K562 (cell line): ENCODE measurements around the gene KATNB1. TPM values are rescaled to one million over a fixed set of nuclear protein-coding genes. Genes with fewer than 3 reads are reported as not detected.

Source experiments
- ATAC-seq: fragments of 200-7000 bp; cut with Tn5 transposase; 3 replicates; pipeline ENCODE4 v1.9.1; 2020; ENCODE audit warnings: moderate library complexity
- BruUV-seq: library from RNA; stranded (reverse); fragments of 400-500 nt; replicated peaks from 2 replicates; lab custom pipeline; 2021; lab: Mats Ljungman, UMichigan
- CTCF ChIA-PET: fragments of 300-600 bp; formaldehyde crosslinking; extraction: SDS; loops from one replicate; lab custom pipeline; 2021; ENCODE audit warnings: low intra/inter-chr PET ratio; lab: Yijun Ruan, JAX
- POLR2A ChIA-PET: fragments of 300-600, 350-650 bp; sonication (Branson Sonifier 250); formaldehyde crosslinking; extraction: SDS; loops from one replicate; lab custom pipeline; 2021; ENCODE audit warnings: antibody characterized with exemption, inconsistent platforms; lab: Yijun Ruan, JAX
- DNase-seq, 4 experiments: peaks; one replicate each; pipeline versions ENCODE4 v3.0.0 to v3.0.0-alpha.2; 2011 to 2018; ENCODE audit warnings: low spot score in 3 of 4, mixed read lengths in 3 of 4; ENCODE audit errors: extremely low read depth in 1 of 4
- FAIRE-seq: peaks from 2 replicates; lab custom pipeline; 2011; peaks lifted over from hg19 to GRCh38; lab: Jason Lieb, UNC
- H2AFZ ChIP-seq: 2 replicates; pipeline ENCODE4 v1.6.0; 2011; ENCODE audit warnings: low read depth, low read length, control low read depth, inconsistent platforms
- H3K27ac ChIP-seq: fragments of 200-600 bp; 3 replicates; pipeline ENCODE4 v1.8.0; 2011; ENCODE audit warnings: low read depth, mild to moderate bottlenecking, control low read depth, inconsistent platforms, low read length, moderate library complexity, mixed read lengths; ENCODE audit errors: extremely low read depth
- H3K27me3 ChIP-seq, 2 experiments: fragments of 300-600 bp in 1 of 2; 2 replicates in 1 of 2; 3 replicates in 1 of 2; pipeline versions ENCODE4 v1.6.0 to v1.8.0; 2011; ENCODE audit warnings: inconsistent platforms in 2 of 2, low read length in 2 of 2, mild to moderate bottlenecking in 1 of 2, mixed read lengths in 1 of 2, moderate library complexity in 1 of 2; ENCODE audit not compliant: control insufficient read depth in 2 of 2, insufficient read depth in 2 of 2
- H3K36me3 ChIP-seq: fragments of 300-600 bp; 3 replicates; pipeline ENCODE4 v1.8.0; 2011; ENCODE audit warnings: mild to moderate bottlenecking, low read length, inconsistent platforms; ENCODE audit not compliant: control insufficient read depth, insufficient read depth
- H3K4me1 ChIP-seq, 2 experiments: fragments of 200-600 bp in 1 of 2; replicated peaks in 1 of 2; 2 replicates in 1 of 2; 3 replicates in 1 of 2; pipeline versions ENCODE4 v1.5.1 to v1.8.0; 2011; ENCODE audit warnings: inconsistent platforms in 2 of 2, low read length in 2 of 2, mild to moderate bottlenecking in 1 of 2, mixed read lengths in 1 of 2, moderate library complexity in 1 of 2; ENCODE audit not compliant: control insufficient read depth in 2 of 2, insufficient read depth in 2 of 2
- H3K4me2 ChIP-seq: 2 replicates; pipeline ENCODE4 v1.6.1; 2011; ENCODE audit warnings: low read length, control low read depth, inconsistent platforms, mixed read lengths; ENCODE audit not compliant: insufficient read depth
- H3K4me3 ChIP-seq: fragments of 200-600 bp; sonication (generic), shearing (Covaris generic); 2 replicates; pipeline ENCODE4 v1.5.1; 2016; ENCODE audit warnings: control low read depth, inconsistent platforms
- H3K79me2 ChIP-seq: fragments of 200-600 bp; 3 replicates; pipeline ENCODE4 v1.8.0; 2011; ENCODE audit warnings: low read length, inconsistent platforms; ENCODE audit not compliant: control insufficient read depth, insufficient read depth
- H3K9ac ChIP-seq, 2 experiments: 2 replicates each; pipeline versions ENCODE4 v1.6.0 to v1.6.1; 2011; ENCODE audit warnings: low read depth in 2 of 2, low read length in 2 of 2, control low read depth in 1 of 2, inconsistent platforms in 1 of 2, mild to moderate bottlenecking in 1 of 2, mixed read lengths in 1 of 2; ENCODE audit not compliant: insufficient read depth in 1 of 2
- H3K9me1 ChIP-seq: one replicate; pipeline ENCODE4 v1.6.0; 2011; ENCODE audit warnings: inconsistent platforms, mild to moderate bottlenecking, low read length, moderate library complexity; ENCODE audit not compliant: control insufficient read depth, insufficient read depth
- H3K9me3 ChIP-seq: replicated peaks from 2 replicates; pipeline ENCODE4 v1.5.1; 2011; ENCODE audit warnings: low read depth, low read length, inconsistent platforms; ENCODE audit not compliant: control insufficient read depth, insufficient read depth
- H4K20me1 ChIP-seq: replicated peaks from 2 replicates; pipeline ENCODE4 v1.6.1; 2011; ENCODE audit warnings: low read length, inconsistent platforms, mixed read lengths; ENCODE audit not compliant: control insufficient read depth, insufficient read depth
- BRCA1 ChIP-seq, 2 experiments: fragments of 450-650 bp in 1 of 2; sonication (generic) in 1 of 2; formaldehyde crosslinking in 1 of 2; IDR thresholded peaks; 2 replicates each; pipeline versions ENCODE4 v1.5.0 to v1.6.1; 2017 to 2020; ENCODE audit warnings: mild to moderate bottlenecking in 1 of 2, missing genetic modification reagents in 1 of 2
- CBFB ChIP-seq: sonication (generic); formaldehyde crosslinking; IDR thresholded peaks from 2 replicates; pipeline ENCODE4 v1.4.0; 2020; ENCODE audit warnings: mild to moderate bottlenecking, missing genetic modification reagents
- CC2D1A ChIP-seq: fragments of 450-650 bp; IDR thresholded peaks from 2 replicates; pipeline ENCODE4 v1.6.1; 2017; ENCODE audit warnings: mild to moderate bottlenecking
- SFPQ ChIP-seq: fragments of 200-400 bp; formaldehyde crosslinking; IDR thresholded peaks from 2 replicates; pipeline ENCODE4 v1.6.1; 2017; ENCODE audit warnings: mild to moderate bottlenecking, low read depth, low read length, moderate library complexity
- ZNF76 ChIP-seq: fragments of 250-450 bp; sonication (Bioruptor Pico); IDR thresholded peaks from 2 replicates; pipeline ENCODE4 v1.4.0; 2020; ENCODE audit warnings: mild to moderate bottlenecking, moderate library complexity, borderline replicate concordance
- WGBS: fragments of 100-300 bp; shearing (Covaris generic); methylation state at CpG from one replicate; pipeline ENCODE4 v1.1.6; 2016; ENCODE audit warnings: low coverage, mixed read lengths; ENCODE audit not compliant: insufficient coverage; ENCODE audit errors: missing lambda C conversion rate; 5-methylcytosine and 5-hydroxymethylcytosine counted together
- in situ Hi-C: fragments of 300-500 bp; cut with MboI; formaldehyde crosslinking; loops from 4 replicates; pipeline ENCODE4 v1.15.0; 2018; ENCODE audit warnings: inconsistent platforms, mixed read lengths
- intact Hi-C: fragments of 100-400 bp; cut with micrococcal nuclease; formaldehyde crosslinking; loops from 2 replicates; pipeline ENCODE4 v1.14.2; 2022
- polyA plus RNA-seq, 8 experiments: library from polyadenylated mRNA; depleted of rRNA in 4 of 8; stranded (reverse) in 5 of 8; unstranded in 3 of 8; fragments of >200 nt; fragmentation: Nextera tagmentation in 2 of 8; fragmentation: Illumina TruSeq in 1 of 8; extraction: Ambion mirVana in 2 of 8; extraction: Trizol in 1 of 8; gene quantifications; 2 replicates each; pipeline versions ENCODE4 v1.2.1 to v1.2.3, GENCODE V29; 2011 to 2014; ENCODE audit warnings: inconsistent platforms in 1 of 8, missing spikeins in 1 of 8
- total RNA-seq, 7 experiments: library from RNA; depleted of rRNA in 6 of 7; stranded (reverse); fragments of >200 nt in 6 of 7; fragmentation: Illumina TruSeq in 2 of 7; extraction: Trizol in 2 of 7; gene quantifications; 2 replicates each; pipeline versions ENCODE4 v1.2.1 to v1.2.3, GENCODE V29; 2011 to 2021; ENCODE audit warnings: low replicate concordance in 1 of 7

KATNB1 gene
- total and polyA plus RNA-seq, 9 of the 15 experiments (the other 6 are each of a cell fraction or from before 2014, with no cell fraction given), result 1.2 to 52.6 (median 21.9) TPM

GRCh38 chr16:57778658-57779057, 43.1 kb downstream of the KATNB1 start:
- POLR2A ChIA-PET, result no interaction called here
- H3K27ac ChIP-seq, result no peak overlapping the region
- intact Hi-C loops, result no loop called here

More at GRCh38 chr16:57778658-57779057, 43.1 kb downstream of the KATNB1 start:
- no peak for DNase-seq
- no peak for FAIRE-seq
- CTCF ChIA-PET, result no interaction called here
- BruUV-seq, result no TSS peak
- no peaks in the 10 kb centered on the region for H3K79me2 ChIP-seq
- no peak overlapping the region for H2AFZ ChIP-seq
- in situ Hi-C loops, result no loop called here
- H3K4me2 ChIP-seq, result no peak overlapping the region
- H3K27me3 ChIP-seq, result no peaks in the 10 kb centered on the region
- no peak for ATAC-seq
- peaks cover 0 to 3% of the 10 kb centered on the region in 2 experiments; a peak in 1 of 5 replicates for H3K4me1 ChIP-seq
- WGBS, result 81% methylated on average over 5 of the region's 5 CpGs
- H3K9me1 ChIP-seq, result no peaks in the 10 kb centered on the region
- H3K4me3 ChIP-seq, result no peak overlapping the region
- no peaks in the 10 kb centered on the region for H3K9me3 ChIP-seq
- peaks cover 48% of the 10 kb centered on the region; the same call in 2 of the 3 replicates for H3K36me3 ChIP-seq
- H4K20me1 ChIP-seq, result no peaks in the 10 kb centered on the region
- TF ChIP-seq SFPQ (no peak), ZNF76 (CRISPR knock-in tag) (no peak), BRCA1 (IDR thresholded peaks at IDR 0.05) (no peak), BRCA1 (CRISPR knock-in tag; IDR thresholded peaks at IDR 0.05) (no peak), CBFB (CRISPR knock-in tag) (no peak), CC2D1A (no peak)
- H3K9ac ChIP-seq, result no peak overlapping the region
